ENCODE results near the gene WDR72.

The WDR72 gene

GRCh38 chr15:53527996-53528395, 231.5 kb downstream of the WDR72 start:
- no peak for DNase-seq

GRCh38 chr15:53525894-53526293, 233.6 kb downstream of the WDR72 start:
- DNase-seq, result no peak

- DNase-seq, result no peak
Measured at GRCh38 chr15:53522991-53523390, 236.5 kb downstream of the WDR72 start.

- no peak for DNase-seq
Measured at GRCh38 chr15:53520996-53521395, 238.5 kb downstream of the WDR72 start.

GRCh38 chr15:53513431-53513830, 246.0 kb downstream of the WDR72 start:
- no peak for DNase-seq

- no peak for DNase-seq
Measured at GRCh38 chr15:53512029-53512428, 247.4 kb downstream of the WDR72 start.

GRCh38 chr15:53511175-53511574, 248.3 kb downstream of the WDR72 start:
- no peak for DNase-seq

GRCh38 chr15:53506370-53506769, 253.1 kb downstream of the WDR72 start:
- no peak for DNase-seq

GRCh38 chr15:53498996-53499395, 260.5 kb downstream of the WDR72 start:
- DNase-seq, result no peak

- no peak for DNase-seq
Measured at GRCh38 chr15:53490341-53490740, 269.1 kb downstream of the WDR72 start.

GRCh38 chr15:53482055-53482454, 277.4 kb downstream of the WDR72 start:
- DNase-seq, result no peak

GRCh38 chr15:53477981-53478766, 281.3 kb downstream of the WDR72 start:
- DNase-seq, result no peak

GRCh38 chr15:53473886-53474285, 285.6 kb downstream of the WDR72 start:
- no peak for DNase-seq

GRCh38 chr15:53473435-53473834, 286.0 kb downstream of the WDR72 start:
- no peak for DNase-seq

GRCh38 chr15:53472883-53473282, 286.6 kb downstream of the WDR72 start:
- no peak for DNase-seq

GRCh38 chr15:53472210-53472609, 287.3 kb downstream of the WDR72 start:
- no peak for DNase-seq

GRCh38 chr15:53470743-53471142, 288.7 kb downstream of the WDR72 start:
- DNase-seq, result no peak

- no peak for DNase-seq
Measured at GRCh38 chr15:53469422-53469821, 290.0 kb downstream of the WDR72 start.
